IgD-negative memory B cell (primary cell): ENCODE data around the gene SLC39A11. TPM values are rescaled to one million over a fixed set of nuclear protein-coding genes. Genes with fewer than 3 reads are reported as not detected.
"Not testable (repeated sequence)": the region's sequence is repeated elsewhere in the genome, so short reads cannot be mapped to it uniquely, and the experiment has no call there.

Experiments used
- H3K27ac Mint-ChIP-seq, 3 donors: one replicate each; pipeline ENCODE4 v1.8.0; 2020 to 2022; ENCODE audit warnings: mild to moderate bottlenecking in 3 of 3, mixed read lengths in 3 of 3, moderate library complexity in 1 of 3
- H3K27me3 Mint-ChIP-seq: one replicate; pipeline ENCODE4 v1.8.0; 2021; ENCODE audit warnings: mixed read lengths
- H3K36me3 Mint-ChIP-seq: one replicate; pipeline ENCODE4 v1.8.0; 2020; ENCODE audit warnings: mild to moderate bottlenecking, mixed read lengths
- H3K4me1 Mint-ChIP-seq, 3 donors: one replicate each; pipeline ENCODE4 v1.8.0; 2020 to 2022; ENCODE audit warnings: mixed read lengths in 3 of 3, mild to moderate bottlenecking in 1 of 3
- H3K4me3 Mint-ChIP-seq, 4 donors: one replicate each; pipeline ENCODE4 v1.8.0; 2020 to 2022; ENCODE audit warnings: mild to moderate bottlenecking in 4 of 4, mixed read lengths in 4 of 4, moderate library complexity in 3 of 4
- H3K9me3 Mint-ChIP-seq, 3 donors: one replicate each; pipeline ENCODE4 v1.8.0; 2020 to 2021; ENCODE audit warnings: mixed read lengths in 3 of 3, mild to moderate bottlenecking in 1 of 3
- polyA plus RNA-seq: library from polyadenylated mRNA; unstranded; fragments of 300-500 nt; fragmentation: Illumina TruSeq; gene quantifications from one replicate; pipeline ENCODE4 v1.2.3, GENCODE V29; 2021

The SLC39A11 gene
- polyA plus RNA-seq, 1 donor from 2014 or later: 13.7 TPM

DNA sequence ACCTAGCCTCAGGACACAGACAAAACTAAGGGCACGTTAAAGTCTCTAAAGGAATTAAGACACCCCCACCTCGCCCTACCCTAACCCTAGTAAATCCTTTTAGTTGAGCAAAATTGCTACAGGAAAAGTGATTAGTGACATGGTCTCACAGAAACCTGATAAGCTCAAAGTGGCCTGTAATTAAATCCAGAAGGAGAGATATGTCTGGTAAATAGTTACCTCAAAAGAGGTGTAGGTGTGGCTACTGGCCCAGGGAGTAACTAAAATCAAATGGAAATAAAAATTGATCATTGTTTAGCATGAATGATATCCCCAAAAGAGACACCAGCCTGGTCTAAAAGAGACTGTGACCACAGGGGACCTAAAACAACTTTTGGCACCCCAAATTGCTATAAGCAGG lies 168.3 kb downstream of the SLC39A11 start:
- H3K4me1 Mint-ChIP-seq: peaks cover 0 to 2% (median 0%) of the 10 kb centered on the region in 3 donors
- H3K36me3 Mint-ChIP-seq: peaks cover 15% of the 10 kb centered on the region
- H3K27me3 Mint-ChIP-seq: no peaks in the 10 kb centered on the region
- H3K27ac Mint-ChIP-seq: no peak overlapping the region
- no peaks in the 10 kb centered on the region for H3K9me3 Mint-ChIP-seq
- H3K4me3 Mint-ChIP-seq: no peak overlapping the region

DNA sequence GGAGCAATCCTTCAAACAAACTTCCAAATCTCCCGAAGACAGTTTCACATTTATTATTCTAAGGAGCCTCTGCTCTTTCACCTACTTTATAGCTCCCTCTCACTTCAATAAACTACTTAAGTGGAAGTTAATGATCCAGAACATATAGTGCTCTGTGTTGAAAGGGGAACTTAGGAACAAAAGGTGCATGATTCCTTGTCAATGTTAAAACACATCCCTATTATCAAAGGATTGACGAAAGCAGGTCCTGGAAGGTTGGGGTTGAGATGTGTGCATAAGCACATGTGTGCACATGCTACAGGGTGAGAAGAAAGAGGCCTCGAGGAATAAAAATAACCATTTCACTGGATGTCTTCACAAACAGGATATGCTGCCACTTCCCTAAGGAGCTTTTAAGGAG lies 170.3 kb downstream of the SLC39A11 start:
- H3K4me1 Mint-ChIP-seq: peaks cover 0 to 2% (median 0%) of the 10 kb centered on the region in 3 donors
- no peak overlapping the region for H3K27ac Mint-ChIP-seq
- no peaks in the 10 kb centered on the region for H3K27me3 Mint-ChIP-seq
- H3K4me3 Mint-ChIP-seq: no peak overlapping the region
- no peaks in the 10 kb centered on the region for H3K9me3 Mint-ChIP-seq
- peaks cover 16% of the 10 kb centered on the region for H3K36me3 Mint-ChIP-seq

DNA sequence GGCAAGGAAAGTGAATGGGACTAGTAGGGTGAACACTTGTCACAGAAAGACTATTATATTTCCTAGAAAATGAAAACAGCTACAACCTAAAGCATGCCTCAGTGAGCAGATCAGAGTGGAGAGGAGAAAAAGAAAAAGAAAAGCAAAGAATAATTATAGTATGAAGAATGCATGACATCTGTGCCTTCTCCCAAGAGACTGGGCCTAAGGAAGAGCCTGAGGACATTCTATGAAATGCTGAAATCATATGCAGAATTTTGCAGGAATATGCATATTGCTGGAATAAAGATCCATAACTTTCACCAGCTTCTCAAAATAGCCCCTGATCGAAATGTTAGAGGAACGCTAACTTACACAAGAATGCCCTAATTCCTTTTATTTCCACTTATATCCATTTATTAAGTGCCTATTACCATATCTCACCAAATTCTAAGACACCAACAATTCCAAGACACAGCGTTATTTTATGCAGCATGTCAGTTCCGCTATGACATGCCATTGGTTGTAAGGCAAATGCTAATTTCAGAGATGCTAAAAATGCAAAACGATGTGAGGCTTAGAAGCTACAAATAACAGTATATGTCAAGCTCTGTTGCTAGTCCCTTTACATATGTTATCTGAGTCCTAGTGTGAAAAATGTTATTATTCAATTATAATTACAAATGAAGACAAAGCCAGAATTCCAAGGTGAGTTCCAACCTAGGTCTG lies 171.0 kb downstream of the SLC39A11 start:
- H3K4me3 Mint-ChIP-seq: no peak overlapping the region
- H3K4me1 Mint-ChIP-seq: peaks cover 0 to 2% (median 0%) of the 10 kb centered on the region in 3 donors
- peaks cover 20% of the 10 kb centered on the region for H3K36me3 Mint-ChIP-seq
- H3K27me3 Mint-ChIP-seq: no peaks in the 10 kb centered on the region
- no peaks in the 10 kb centered on the region for H3K9me3 Mint-ChIP-seq
- no peak overlapping the region for H3K27ac Mint-ChIP-seq

DNA sequence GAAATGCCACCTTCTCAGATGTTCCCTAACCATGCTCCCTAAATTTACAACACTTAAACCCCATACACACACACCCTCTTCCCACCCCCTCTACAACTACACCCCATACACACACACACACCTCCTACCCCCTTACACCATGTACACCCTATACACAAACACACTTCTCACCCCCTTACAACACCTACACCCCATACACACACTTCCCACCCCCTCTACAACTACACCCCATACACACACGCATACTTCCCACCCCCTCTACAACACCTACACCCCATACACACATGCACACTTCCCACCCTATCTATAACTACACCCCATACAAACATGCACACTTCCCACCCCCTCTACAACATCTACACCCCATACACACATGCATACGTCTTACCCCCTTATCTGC lies 172.0 kb downstream of the SLC39A11 start:
- Mint-ChIP-seq H3K27me3 (no peaks in the 10 kb centered on the region), H3K4me3 (no peak overlapping the region), H3K9me3 (no peaks in the 10 kb centered on the region), H3K4me1 (peaks cover 0 to 2% (median 0%) of the 10 kb centered on the region in 3 donors), H3K36me3 (peaks cover 20% of the 10 kb centered on the region), H3K27ac (no peak overlapping the region)

DNA sequence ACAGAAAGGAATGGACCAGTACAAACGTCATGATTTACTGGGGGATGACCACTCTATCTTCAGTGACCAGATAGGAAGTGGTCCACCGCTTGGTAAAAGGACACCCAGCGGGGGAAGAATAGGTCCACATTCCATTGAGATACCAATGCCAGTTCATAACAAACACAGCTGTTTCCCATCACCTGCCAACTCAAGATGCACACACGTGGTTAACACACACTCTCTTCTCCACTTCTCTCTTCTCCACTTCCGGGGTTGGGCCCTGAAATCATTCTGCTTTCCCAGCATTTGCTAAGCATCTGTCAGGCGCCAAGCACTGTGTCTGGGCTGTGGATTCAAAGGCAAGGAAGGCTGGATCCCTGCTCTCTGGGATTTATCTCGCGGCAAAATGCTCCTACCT lies 175.5 kb downstream of the SLC39A11 start:
- Mint-ChIP-seq H3K27ac (peak overlapping the region in 1 of 3 donors; percentile 44), H3K4me1 (no peaks in the 10 kb centered on the region), H3K27me3 (no peaks in the 10 kb centered on the region), H3K36me3 (peaks cover 10% of the 10 kb centered on the region), H3K9me3 (no peaks in the 10 kb centered on the region), H3K4me3 (no peak overlapping the region)

DNA sequence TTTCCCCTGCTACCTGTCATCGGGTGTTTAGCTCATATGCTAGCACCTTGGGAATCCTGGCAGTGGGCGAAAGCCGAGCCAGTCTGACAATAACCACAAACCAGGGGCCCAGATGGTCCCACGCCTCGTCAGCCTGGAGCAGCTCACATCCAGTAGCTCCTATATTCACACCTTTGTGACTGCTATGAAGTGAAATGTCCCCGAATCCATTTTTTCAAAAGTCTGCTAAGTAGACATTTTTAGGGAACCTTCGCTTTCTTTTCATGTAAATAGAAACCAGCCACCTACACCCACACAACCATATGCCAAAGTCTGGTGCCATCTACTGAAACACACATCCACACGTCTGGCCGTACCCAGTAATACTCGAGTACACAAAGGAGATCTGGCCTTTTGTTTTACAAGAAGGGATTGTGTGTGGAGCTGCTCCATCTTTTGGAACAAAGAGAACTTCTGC lies 176.8 kb downstream of the SLC39A11 start:
- no peaks in the 10 kb centered on the region for H3K4me1 Mint-ChIP-seq

DNA sequence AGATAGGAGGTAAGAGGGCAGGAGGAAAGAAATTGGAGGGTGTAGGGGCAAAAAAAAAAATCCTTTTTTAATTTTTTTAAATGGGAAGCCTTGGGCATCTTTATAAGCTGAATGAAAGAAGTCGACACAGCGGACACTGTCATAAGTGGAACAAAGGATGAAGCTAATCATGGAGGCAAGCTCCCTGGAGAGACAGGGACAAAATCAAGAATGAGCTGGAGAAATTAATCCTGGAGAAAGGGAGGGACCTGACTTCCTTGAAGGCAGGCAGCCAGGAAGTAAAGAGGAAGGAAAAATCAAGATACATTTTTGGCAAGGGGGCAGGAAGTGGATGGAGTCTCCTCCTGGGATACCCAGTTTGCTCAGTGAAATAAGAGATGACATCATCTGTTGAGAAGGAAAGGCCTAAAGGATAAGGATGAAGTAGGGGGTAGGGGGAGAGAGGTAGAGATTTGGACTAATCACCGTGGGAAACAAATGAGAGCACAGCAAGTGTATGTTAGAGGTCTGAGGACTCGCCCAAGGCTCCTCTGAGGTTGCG lies 179.3 kb downstream of the SLC39A11 start:
- H3K9me3 Mint-ChIP-seq: no peaks in the 10 kb centered on the region
- H3K4me3 Mint-ChIP-seq: no peak overlapping the region
- H3K36me3 Mint-ChIP-seq: peaks cover 15% of the 10 kb centered on the region
- H3K27me3 Mint-ChIP-seq: no peaks in the 10 kb centered on the region
- no peaks in the 10 kb centered on the region for H3K4me1 Mint-ChIP-seq
- no peak overlapping the region for H3K27ac Mint-ChIP-seq

More for the DNA sequence above, 176.8 kb downstream of the SLC39A11 start:
- Mint-ChIP-seq H3K27ac (no peak overlapping the region), H3K36me3 (peaks cover 10% of the 10 kb centered on the region), H3K4me3 (peak overlapping the region in 1 of 4 donors; percentile 70), H3K27me3 (no peaks in the 10 kb centered on the region), H3K9me3 (no peaks in the 10 kb centered on the region)

DNA sequence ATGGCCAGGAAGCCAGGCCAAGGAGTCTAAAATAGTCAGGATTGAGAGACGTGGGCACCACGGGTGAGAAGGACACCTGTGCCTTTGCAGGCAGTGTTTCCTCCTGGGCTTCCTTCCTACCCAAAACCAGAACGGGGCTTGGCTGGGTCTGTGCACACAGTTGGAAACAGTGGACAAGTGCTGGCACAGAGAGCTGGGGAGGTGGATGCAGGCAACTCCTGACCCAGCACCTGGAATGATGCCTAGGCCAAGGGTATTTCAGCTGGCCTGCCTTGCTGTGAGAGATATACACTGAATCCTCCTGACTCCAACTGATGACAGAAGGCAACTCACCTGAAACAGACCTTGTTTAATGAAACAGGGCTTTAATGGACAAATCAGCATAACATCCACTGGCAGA lies 186.2 kb downstream of the SLC39A11 start:
- no peaks in the 10 kb centered on the region for H3K4me1 Mint-ChIP-seq
- no peak overlapping the region for H3K27ac Mint-ChIP-seq
- H3K36me3 Mint-ChIP-seq: peaks cover 11% of the 10 kb centered on the region
- H3K4me3 Mint-ChIP-seq: no peak overlapping the region
- no peaks in the 10 kb centered on the region for H3K9me3 Mint-ChIP-seq
- H3K27me3 Mint-ChIP-seq: no peaks in the 10 kb centered on the region

DNA sequence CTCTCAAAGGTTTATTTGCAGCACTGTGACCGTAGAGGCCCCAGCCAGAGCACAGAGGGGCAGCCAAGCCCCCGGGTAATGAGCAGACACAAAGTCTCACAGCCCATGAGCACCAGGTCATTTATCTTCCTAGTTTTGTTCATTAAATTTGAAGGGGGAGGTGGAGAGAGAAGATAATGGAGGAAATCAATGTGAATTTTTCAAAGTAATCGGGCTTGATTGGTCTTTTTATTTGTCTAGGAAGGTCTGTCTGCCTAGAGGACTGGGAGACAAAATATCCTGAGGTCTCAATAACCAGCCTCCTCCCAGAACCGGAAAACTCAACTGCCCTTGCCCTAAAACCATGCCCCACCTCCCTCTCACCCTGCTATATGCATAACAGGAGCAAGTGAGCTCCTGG lies 189.0 kb downstream of the SLC39A11 start:
- no peak overlapping the region for H3K27ac Mint-ChIP-seq
- H3K4me3 Mint-ChIP-seq: no peak overlapping the region
- H3K36me3 Mint-ChIP-seq: peaks cover 10% of the 10 kb centered on the region
- no peaks in the 10 kb centered on the region for H3K4me1 Mint-ChIP-seq
- no peaks in the 10 kb centered on the region for H3K9me3 Mint-ChIP-seq
- no peaks in the 10 kb centered on the region for H3K27me3 Mint-ChIP-seq

DNA sequence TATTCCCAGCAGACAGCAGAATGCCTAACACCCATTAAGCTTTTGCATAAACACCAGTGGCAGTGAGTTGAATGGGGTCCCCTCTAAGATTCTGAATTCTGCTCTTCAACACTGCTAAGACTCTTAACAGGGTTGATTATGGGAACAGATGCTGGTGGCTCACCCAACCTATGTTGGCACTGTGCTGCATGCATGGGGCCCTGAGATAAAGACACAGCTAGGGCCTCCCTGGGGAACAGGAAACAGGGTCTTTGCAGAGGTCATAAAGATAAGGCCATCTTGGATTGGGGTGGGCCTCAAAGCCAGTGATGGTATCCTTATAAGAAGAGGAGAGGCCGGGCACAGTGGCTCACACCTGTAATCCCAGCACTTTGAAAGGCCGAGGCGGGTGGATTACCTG lies 190.8 kb downstream of the SLC39A11 start:
- Mint-ChIP-seq H3K36me3 (peaks cover 9% of the 10 kb centered on the region), H3K4me1 (no peaks in the 10 kb centered on the region), H3K4me3 (no peak overlapping the region), H3K9me3 (no peaks in the 10 kb centered on the region), H3K27ac (no peak overlapping the region), H3K27me3 (no peaks in the 10 kb centered on the region)

DNA sequence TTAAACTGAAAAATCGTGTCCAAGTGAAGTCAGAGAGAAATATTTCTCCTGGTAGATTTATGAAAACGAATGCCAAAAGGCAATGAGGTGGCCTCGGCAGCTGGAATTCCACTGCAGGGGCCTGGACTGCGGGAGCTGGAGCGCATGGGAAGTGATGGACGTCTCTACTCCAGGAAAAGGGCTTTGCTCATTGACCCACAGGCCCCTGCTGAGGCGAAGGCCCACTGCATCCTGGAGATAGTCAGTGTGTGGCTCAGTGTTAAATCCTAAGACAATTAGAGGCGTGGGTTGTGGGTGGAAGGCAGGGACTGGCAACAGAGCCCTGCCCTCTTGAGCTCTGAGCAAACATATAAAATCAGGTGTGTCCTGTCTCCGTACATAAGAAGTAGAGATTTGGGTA lies 191.4 kb downstream of the SLC39A11 start:
- Mint-ChIP-seq H3K4me3 (peak overlapping the region in 1 of 4 donors; percentile 39), H3K27me3 (no peaks in the 10 kb centered on the region), H3K36me3 (peaks cover 9% of the 10 kb centered on the region), H3K27ac (no peak overlapping the region), H3K4me1 (no peaks in the 10 kb centered on the region), H3K9me3 (no peaks in the 10 kb centered on the region)

DNA sequence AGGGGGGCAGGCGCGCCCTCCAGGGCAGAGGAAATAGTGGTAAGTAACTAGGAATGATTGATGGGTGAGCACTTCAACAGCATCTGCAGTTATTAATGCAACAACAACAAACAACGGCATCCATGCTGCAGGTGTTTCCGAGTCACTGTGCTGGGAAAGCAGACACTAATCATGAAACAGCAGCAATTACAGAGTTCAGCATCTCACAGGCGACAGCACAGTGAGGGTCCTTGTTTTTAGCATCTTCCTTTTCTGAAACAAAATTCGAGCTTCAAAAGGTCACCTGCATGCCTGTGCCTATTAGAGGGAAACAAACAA lies 191.9 kb downstream of the SLC39A11 start:
- Mint-ChIP-seq H3K27me3 (no peaks in the 10 kb centered on the region), H3K9me3 (no peaks in the 10 kb centered on the region), H3K27ac (no peak overlapping the region), H3K36me3 (peaks cover 6% of the 10 kb centered on the region), H3K4me3 (no peak overlapping the region), H3K4me1 (no peaks in the 10 kb centered on the region)

DNA sequence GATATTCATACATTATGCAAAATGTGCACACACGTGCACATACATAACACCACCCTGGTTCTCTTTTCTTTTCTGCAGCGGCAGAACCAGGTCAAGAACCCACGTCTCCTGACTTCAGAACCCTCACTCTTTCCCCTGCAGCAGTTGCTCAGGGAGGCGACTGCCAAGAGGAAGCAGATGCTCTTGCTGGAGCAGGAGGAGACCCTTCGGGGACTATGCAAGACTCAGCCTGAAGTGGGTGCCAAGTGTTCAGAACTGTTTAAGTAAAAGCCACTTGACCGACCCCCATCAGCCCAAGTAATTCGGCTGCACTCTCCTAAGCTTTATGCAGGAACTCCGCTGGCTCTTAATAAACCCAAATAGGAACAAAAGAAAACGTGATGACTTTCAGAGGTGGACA lies 193.8 kb downstream of the SLC39A11 start:
- H3K4me3 Mint-ChIP-seq: no peak overlapping the region
- H3K27ac Mint-ChIP-seq: no peak overlapping the region
- H3K4me1 Mint-ChIP-seq: no peaks in the 10 kb centered on the region
- H3K27me3 Mint-ChIP-seq: no peaks in the 10 kb centered on the region
- no peaks in the 10 kb centered on the region for H3K9me3 Mint-ChIP-seq
- peaks cover 10% of the 10 kb centered on the region for H3K36me3 Mint-ChIP-seq

DNA sequence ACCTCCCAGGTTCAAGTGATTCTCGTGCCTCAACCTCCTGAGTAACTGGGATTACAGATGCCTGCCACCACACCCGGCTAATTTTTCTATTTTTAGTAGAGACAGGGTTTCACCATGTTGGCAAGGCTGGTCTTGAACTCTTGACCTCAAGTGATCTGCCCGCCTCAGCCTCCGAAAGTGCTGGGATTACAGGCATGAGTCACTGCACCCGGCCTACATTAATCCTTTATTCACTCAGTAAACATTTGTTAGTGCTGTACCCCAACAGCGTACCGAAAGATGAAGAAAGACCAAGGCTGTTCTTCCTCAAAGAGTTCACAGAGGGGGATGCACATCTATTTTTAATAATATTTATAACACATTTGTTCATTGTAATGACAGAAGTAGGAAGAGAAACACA lies 196.2 kb downstream of the SLC39A11 start:
- not testable (repeated sequence) for H3K27me3 Mint-ChIP-seq, H3K4me3 Mint-ChIP-seq, H3K4me1 Mint-ChIP-seq, H3K27ac Mint-ChIP-seq, H3K9me3 Mint-ChIP-seq
- peaks cover 12% of the 10 kb centered on the region for H3K36me3 Mint-ChIP-seq

DNA sequence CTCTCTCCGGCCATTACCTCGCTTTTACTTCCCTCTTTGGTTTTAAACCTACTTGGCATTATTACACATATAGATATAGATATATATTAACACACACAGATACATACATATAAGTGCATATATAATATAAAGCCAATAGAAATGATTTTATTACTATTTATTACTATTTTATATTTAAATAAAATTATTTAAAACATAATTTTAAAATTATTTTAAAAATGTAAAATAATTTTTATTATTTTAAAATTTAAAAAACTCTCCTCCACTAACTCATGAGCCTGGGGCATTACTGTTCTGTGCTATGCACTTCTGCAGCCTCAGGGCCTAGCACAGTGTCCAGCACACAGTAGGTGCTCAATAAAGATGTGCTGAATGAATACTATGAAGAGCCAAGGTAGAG lies 200.9 kb downstream of the SLC39A11 start:
- peaks cover 23% of the 10 kb centered on the region for H3K36me3 Mint-ChIP-seq
- H3K4me3 Mint-ChIP-seq: no peak overlapping the region
- no peak overlapping the region for H3K27ac Mint-ChIP-seq
- no peaks in the 10 kb centered on the region for H3K27me3 Mint-ChIP-seq
- no peaks in the 10 kb centered on the region for H3K9me3 Mint-ChIP-seq
- peaks cover 0 to 2% (median 0%) of the 10 kb centered on the region in 3 donors for H3K4me1 Mint-ChIP-seq

DNA sequence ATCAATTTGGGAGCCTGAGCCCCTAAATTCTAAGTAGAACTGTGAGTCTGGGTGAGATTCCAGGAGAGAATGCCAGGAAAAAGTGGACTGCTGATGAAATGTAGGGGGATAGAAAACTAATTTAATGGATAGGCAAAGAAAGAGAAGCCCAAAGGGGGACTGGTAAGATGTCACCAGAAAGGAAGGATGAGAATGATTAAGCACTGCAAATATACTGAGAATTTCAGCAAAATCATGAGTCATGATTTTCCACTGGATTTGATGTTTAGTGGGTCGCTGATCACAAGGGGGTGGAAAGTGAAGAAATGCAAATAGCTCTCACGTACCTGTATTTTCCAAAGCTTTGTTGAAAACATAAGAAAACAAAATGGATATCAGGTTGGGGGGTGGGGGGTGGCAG lies 201.8 kb downstream of the SLC39A11 start:
- Mint-ChIP-seq H3K4me3 (no peak overlapping the region), H3K9me3 (no peaks in the 10 kb centered on the region), H3K27ac (no peak overlapping the region), H3K27me3 (no peaks in the 10 kb centered on the region), H3K4me1 (peaks cover 0 to 2% (median 0%) of the 10 kb centered on the region in 3 donors), H3K36me3 (peaks cover 28% of the 10 kb centered on the region)
